GM12873 (cell line): ENCODE measurements around the gene FLT4.

ENCODE experiments used
- CTCF ChIP-seq: IDR thresholded peaks from 2 replicates; pipeline ENCODE4 v1.5.1; 2012; ENCODE audit warnings: low read depth, mild to moderate bottlenecking, moderate library complexity, low read length, control low read depth; ENCODE audit not compliant: insufficient read depth; ENCODE audit errors: missing control alignments

FLT4 gene

GRCh38 chr5:180649297-180650039, at the start of gene FLT4:
Gene FLT4 (minus strand): TSS chr5:180649600. CDS start chr5:180649545, 55 bp downstream.
- no peak for TF ChIP-seq CTCF

- no peak for TF ChIP-seq CTCF
These were observed 49.6 kb upstream of the FLT4 start for GRCh38 chr5:180699042-180699441.

- TF ChIP-seq CTCF = no peak
These were observed 46.7 kb upstream of the FLT4 start for GRCh38 chr5:180696116-180696515.

GRCh38 chr5:180692429-180692828, 43.0 kb upstream of the FLT4 start:
- no peak for TF ChIP-seq CTCF

- no peak for TF ChIP-seq CTCF
These were observed 41.6 kb upstream of the FLT4 start for GRCh38 chr5:180691046-180691445.

GRCh38 chr5:180690562-180690961, 41.2 kb upstream of the FLT4 start:
- no peak for TF ChIP-seq CTCF

- TF ChIP-seq CTCF = no peak
These were observed 40.4 kb upstream of the FLT4 start for GRCh38 chr5:180689775-180690174.
